Measurements from ENCODE around the gene GOLGA6D.
"Not testable (repeated sequence)": the region's sequence is repeated elsewhere in the genome, so short reads cannot be mapped to it uniquely, and the experiment has no call there.

GOLGA6D gene

DNA sequence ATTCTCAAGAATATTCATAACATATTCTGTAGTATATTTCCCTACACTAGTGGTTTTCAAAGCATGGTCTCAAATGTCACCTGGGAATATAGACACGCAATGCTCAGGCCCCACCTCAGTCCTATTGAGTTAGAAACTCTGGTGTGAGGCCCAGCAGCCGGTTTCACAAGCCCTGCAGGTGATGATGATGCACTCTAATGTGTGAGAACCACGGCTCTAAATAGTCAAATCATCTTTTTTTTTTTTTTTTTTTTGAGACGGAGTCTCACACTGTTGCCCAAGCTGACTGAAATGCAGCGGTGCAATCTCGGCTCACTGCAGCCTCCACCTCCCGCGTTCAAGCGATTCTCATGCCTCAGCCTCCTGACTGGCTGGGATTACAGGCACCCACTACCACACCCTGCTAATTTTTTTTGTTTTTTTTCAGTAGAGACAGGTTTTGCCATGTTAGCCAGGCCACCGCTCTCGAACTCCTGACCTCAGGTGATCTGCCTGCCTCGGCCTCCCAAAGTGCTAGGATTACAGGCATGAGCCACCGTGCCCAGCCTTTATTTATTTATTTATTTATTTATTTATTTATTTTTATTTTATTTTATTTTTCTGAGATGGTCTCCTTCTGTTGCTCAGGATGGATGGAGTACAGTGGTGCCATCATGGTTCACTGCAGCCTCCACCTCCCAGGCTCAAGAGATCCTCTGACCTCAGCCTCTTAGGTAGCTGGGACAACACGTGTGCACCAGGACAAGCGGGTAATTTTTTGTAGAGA lies 51.2 kb downstream of the GOLGA6D start:
- not testable (repeated sequence) for DNase-seq (ENCODE audit: low read depth)

DNA sequence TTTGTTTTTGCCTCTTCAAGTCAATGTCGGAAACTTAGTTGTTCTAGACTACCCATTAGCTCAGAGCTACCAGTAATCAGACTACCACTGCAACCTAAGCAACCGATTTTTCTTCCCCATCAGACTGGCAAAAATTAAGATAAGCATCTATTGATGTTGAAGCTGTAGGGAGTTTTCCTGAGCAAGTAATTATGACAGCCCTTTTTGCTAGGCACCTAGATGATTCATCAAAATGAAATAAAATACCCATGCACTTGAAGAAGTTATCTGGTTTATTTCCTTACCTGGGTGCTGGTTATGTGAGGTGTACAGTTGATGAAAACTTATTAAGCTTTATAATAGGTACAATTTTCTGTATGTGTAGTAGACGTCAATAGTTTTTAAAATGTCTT lies 52.7 kb downstream of the GOLGA6D start:
- DNase-seq (ENCODE audit: low read depth): no peak

DNA sequence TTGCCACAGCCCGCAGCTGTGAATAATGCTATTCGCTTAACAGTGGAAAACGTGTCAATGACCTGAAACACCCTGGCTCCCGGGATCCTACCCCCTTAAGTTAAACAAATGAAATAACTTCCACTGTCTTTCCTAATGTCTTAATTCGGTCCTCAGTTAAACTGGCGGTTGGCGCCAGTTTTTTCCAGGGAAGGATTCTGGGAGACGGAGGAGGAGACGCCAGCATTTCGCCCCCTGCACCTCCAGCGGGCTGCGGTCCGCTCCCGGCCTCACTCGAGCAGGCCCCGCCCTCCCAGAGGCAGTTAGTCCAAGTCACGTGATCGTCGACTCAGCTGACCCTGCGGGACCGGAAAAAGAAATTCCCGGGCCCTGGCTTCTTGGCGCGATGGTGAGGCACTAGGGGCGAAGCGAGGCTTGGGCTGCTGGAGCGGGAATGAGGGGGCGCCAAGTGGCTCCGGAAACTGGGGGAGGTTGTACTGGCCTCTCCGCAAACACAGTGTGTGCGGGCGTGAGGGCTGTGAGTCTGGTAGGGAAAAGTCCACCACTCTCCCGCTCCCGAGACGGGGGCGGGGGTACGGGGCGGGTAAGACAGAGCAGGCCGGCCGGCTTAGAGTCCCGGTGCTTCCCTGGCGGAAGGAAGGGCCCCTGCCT lies 53.2 kb downstream of the GOLGA6D start, which contains the start of gene COMMD4:
Gene COMMD4, plus strand, starts transcription at position 359 of the 651 bp plus-strand sequence. Its CDS starts 27 bp downstream, at position 386.
- DNase-seq (ENCODE audit: low read depth): peak; percentile 71

DNA sequence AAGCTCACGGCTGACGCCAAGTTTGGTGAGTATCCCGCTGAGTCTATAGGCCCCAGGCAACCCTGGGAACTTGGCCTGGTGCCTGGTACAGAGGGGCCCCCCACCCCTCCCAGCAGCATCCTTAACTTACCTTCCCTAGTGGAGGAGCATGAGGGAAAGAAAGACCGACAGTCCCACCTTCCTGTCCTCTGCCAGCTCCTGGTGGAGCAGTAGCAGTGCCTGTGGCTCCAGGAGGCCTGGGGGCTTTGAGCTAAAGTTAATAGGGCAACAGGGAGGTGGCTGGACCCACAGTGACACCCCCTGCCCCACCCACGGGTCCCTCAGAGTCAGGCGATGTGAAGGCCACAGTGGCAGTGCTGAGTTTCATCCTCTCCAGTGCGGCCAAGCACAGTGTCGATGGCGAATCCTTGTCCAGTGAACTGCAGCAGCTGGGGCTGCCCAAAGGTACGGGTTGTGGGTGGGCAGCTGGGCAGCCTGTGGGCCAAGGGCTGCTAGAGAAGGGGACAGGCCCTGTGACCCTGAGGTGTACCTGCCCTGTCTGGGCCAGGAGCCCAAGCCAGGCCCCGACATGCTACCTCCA lies 56.1 kb downstream of the GOLGA6D start:
- DNase-seq (ENCODE audit: low read depth): no peak

DNA sequence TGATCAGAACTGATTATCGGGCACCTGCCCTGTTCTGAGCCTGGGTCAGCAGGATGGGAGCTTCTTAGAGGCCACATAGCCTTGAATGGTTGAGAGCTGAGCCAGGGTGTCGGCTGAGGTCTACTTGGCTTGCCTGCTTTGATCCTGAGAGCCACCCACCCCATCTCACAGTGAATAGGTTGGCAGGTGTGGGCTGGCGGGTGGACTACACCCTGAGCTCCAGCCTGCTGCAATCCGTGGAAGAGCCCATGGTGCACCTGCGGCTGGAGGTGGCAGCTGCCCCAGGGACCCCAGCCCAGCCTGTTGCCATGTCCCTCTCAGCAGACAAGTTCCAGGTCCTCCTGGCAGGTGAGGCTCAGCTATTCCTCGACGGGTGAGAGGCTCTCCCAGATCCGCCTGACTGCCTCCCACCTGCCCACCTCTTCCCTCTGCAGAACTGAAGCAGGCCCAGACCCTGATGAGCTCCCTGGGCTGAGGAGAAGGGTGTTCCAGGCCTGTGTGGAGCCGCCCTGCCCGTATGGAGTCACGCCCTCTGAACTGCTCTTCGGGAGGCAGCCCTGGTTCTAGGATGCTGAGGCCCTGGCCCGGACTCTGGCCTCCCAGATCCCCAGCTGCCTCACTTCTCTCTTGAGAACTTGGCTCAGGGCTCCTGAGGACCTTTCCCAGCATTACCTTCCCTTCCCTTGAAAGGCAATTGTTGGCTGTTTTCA lies 57.1 kb downstream of the GOLGA6D start:
- DNase-seq (ENCODE audit: low read depth): no peak

DNA sequence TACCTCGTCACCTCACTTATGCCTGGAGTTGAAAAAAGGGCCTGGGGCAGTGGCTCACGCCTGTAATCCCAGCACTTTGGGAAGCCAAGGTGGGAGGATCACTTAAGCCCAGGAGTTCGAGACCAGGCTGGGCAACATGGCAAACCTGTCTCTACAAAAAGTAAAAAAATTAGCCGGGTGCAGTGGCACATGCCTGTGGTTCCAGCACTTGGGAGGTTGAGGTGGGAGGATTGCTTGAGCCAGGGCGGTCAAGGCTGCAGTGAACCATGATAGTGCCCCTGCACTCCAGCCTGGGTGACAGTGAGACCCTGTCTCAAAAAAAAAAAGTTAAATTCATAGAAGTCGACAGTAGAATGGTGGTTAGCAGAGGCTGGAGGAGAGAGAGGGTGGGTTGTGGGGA lies 59.6 kb downstream of the GOLGA6D start:
- DNase-seq (ENCODE audit: low read depth): no peak

DNA sequence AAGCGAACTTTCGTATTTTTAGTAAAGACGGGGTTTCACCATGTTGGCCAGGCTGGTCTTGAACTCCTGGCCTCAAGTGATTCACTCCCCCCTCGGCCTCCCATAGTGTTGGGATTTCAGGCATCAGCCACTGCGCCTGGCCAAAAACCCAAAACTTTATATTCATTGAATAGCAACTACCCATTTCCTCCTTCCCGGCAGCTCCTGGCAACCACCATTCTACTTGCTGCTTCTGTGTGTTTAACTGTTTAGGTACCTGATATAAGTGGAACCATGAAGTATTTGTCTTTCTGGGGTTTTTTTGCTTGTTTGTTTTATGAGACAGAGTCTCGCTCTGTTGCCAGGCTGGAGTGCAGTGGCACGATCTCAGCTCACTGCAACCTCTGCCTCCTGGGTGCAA lies 61.3 kb downstream of the GOLGA6D start:
- not testable (repeated sequence) for DNase-seq (ENCODE audit: low read depth)

Data from activated T-helper 9 cell treated with anti-CD3 and anti-CD28 coated beads, Interleukin-2, amount 50 U/mL, for 16 hours (primary cell).